GM12878 (cell line): ENCODE measurements around the gene RBM15B. TPM values are rescaled to one million over a fixed set of nuclear protein-coding genes. Genes with fewer than 3 reads are reported as not detected.

ENCODE experiments used
- ATF3 ChIP-seq: IDR thresholded peaks from 2 replicates; pipeline ENCODE4 v1.6.1; 2011; ENCODE audit warnings: low read depth, mild to moderate bottlenecking, low read length, moderate library complexity, borderline replicate concordance; ENCODE audit errors: extremely low read depth
- BHLHE40 ChIP-seq, 2 experiments: fragments of 450-650 bp in 1 of 2; IDR thresholded peaks; 2 replicates each; pipeline ENCODE4 v1.6.1; 2011 to 2017; ENCODE audit warnings: low read depth in 2 of 2, borderline replicate concordance in 1 of 2, improper control_type of control experiment in 1 of 2, low read length in 1 of 2, mild to moderate bottlenecking in 1 of 2
- CBX3 ChIP-seq: fragments of 200-600 bp; sonication (generic); IDR thresholded peaks from 2 replicates; pipeline ENCODE4 v1.6.1; 2016; ENCODE audit warnings: low read depth, borderline replicate concordance
- CEBPB ChIP-seq, 2 experiments: fragments of 150-350 bp in 1 of 2; IDR thresholded peaks; 2 replicates each; pipeline ENCODE4 v1.6.1; 2012 to 2014; ENCODE audit warnings: low read depth in 2 of 2, low read length in 2 of 2, borderline replicate concordance in 1 of 2, inconsistent platforms in 1 of 2
- CHD2 ChIP-seq: IDR thresholded peaks from 2 replicates; pipeline ENCODE4 v1.6.1; 2011; ENCODE audit warnings: low read depth, low read length, improper control_type of control experiment, borderline replicate concordance
- EP300 ChIP-seq, 2 experiments: fragments of 150-350 bp in 1 of 2; IDR thresholded peaks; 2 replicates each; pipeline ENCODE4 v1.6.1; 2011 to 2012; ENCODE audit warnings: low read depth in 2 of 2, low read length in 2 of 2, borderline replicate concordance in 1 of 2, improper control_type of control experiment in 1 of 2, inconsistent platforms in 1 of 2; ENCODE audit not compliant: control insufficient read depth in 1 of 2
- GABPA ChIP-seq: IDR thresholded peaks from 2 replicates; pipeline ENCODE4 v1.6.1; 2014; ENCODE audit warnings: antibody characterized with exemption, low read depth, mild to moderate bottlenecking, inconsistent platforms
- HCFC1 ChIP-seq: fragments of 150-350 bp; IDR thresholded peaks from 2 replicates; pipeline ENCODE4 v1.6.1; 2014; ENCODE audit warnings: low read length
- HDAC2 ChIP-seq: fragments of 200-600 bp; sonication (generic); IDR thresholded peaks from 2 replicates; pipeline ENCODE4 v1.6.1; 2017
- HDGF ChIP-seq: fragments of 450-650 bp; IDR thresholded peaks from 2 replicates; pipeline ENCODE4 v1.6.1; 2016; ENCODE audit warnings: antibody characterized with exemption
- IKZF1 ChIP-seq: fragments of 450-650 bp; conservative IDR thresholded peaks from 2 replicates; pipeline ENCODE4 v1.6.1; 2017; ENCODE audit warnings: antibody characterized with exemption, mild to moderate bottlenecking
- KDM1A ChIP-seq: fragments of 200-600 bp; sonication (generic); IDR thresholded peaks from 2 replicates; pipeline ENCODE4 v1.6.1; 2016; ENCODE audit warnings: borderline replicate concordance
- MEF2A ChIP-seq: IDR thresholded peaks from 2 replicates; pipeline ENCODE4 v1.6.1; 2011; ENCODE audit warnings: low read depth, mild to moderate bottlenecking, low read length, moderate library complexity; ENCODE audit not compliant: insufficient read depth
- MEF2B ChIP-seq: fragments of 450-650 bp; IDR thresholded peaks from 2 replicates; pipeline ENCODE4 v1.6.1; 2018; ENCODE audit warnings: mild to moderate bottlenecking, moderate library complexity; ENCODE audit not compliant: partially characterized antibody, poor library complexity, severe bottlenecking
- MLLT1 ChIP-seq: fragments of 450-650 bp; IDR thresholded peaks from 2 replicates; pipeline ENCODE4 v1.6.1; 2016; ENCODE audit warnings: mild to moderate bottlenecking
- MXI1 ChIP-seq: fragments of 150-350 bp; IDR thresholded peaks from 2 replicates; pipeline ENCODE4 v1.6.1; 2011; ENCODE audit warnings: low read depth, mild to moderate bottlenecking, inconsistent platforms, low read length, improper control_type of control experiment
- MYC ChIP-seq: IDR thresholded peaks from 2 replicates; pipeline ENCODE4 v1.6.1; 2011; ENCODE audit warnings: mild to moderate bottlenecking, low read length, moderate library complexity, inconsistent platforms; ENCODE audit not compliant: insufficient read depth, insufficient replicate concordance, insufficient read length, severe bottlenecking
- PAX5 ChIP-seq: IDR thresholded peaks from 2 replicates; pipeline ENCODE4 v1.6.1; 2011; ENCODE audit warnings: low read depth, low read length, borderline replicate concordance
- RUNX3 ChIP-seq: IDR thresholded peaks from 2 replicates; pipeline ENCODE4 v1.6.1; 2012; ENCODE audit warnings: low read length, inconsistent platforms
- SIX5 ChIP-seq: IDR thresholded peaks from 2 replicates; pipeline ENCODE4 v1.6.1; 2011; ENCODE audit warnings: mild to moderate bottlenecking, low read depth, low read length, moderate library complexity; ENCODE audit not compliant: severe bottlenecking
- SMAD1 ChIP-seq: fragments of 450-650 bp; IDR thresholded peaks from 2 replicates; pipeline ENCODE4 v1.6.1; 2018; ENCODE audit warnings: mild to moderate bottlenecking, low read depth; ENCODE audit not compliant: partially characterized antibody
- SREBF2 ChIP-seq: IDR thresholded peaks from 2 replicates; pipeline ENCODE4 v1.6.1; 2012; ENCODE audit warnings: mild to moderate bottlenecking, low read length
- TARDBP ChIP-seq: IDR thresholded peaks from 2 replicates; pipeline ENCODE4 v1.6.1; 2016; ENCODE audit warnings: borderline replicate concordance
- TCF12 ChIP-seq: IDR thresholded peaks from 2 replicates; pipeline ENCODE4 v1.6.1; 2011; ENCODE audit warnings: low read depth, mild to moderate bottlenecking, low read length
- USF2 ChIP-seq: IDR thresholded peaks from 2 replicates; pipeline ENCODE4 v1.6.1; 2011; ENCODE audit warnings: low read depth, low read length, improper control_type of control experiment, borderline replicate concordance
- ZBTB4 ChIP-seq: fragments of 450-650 bp; formaldehyde crosslinking; IDR thresholded peaks from 2 replicates; pipeline ENCODE4 v1.4.0; 2022; ENCODE audit warnings: mild to moderate bottlenecking, moderate library complexity
- polyA plus RNA-seq, 11 experiments: library from polyadenylated mRNA; depleted of rRNA in 4 of 11; unstranded in 6 of 11; stranded (reverse) in 5 of 11; fragments of >200 nt; fragmentation: Nextera tagmentation in 4 of 11; fragmentation: Illumina TruSeq in 1 of 11; extraction: Ambion mirVana in 4 of 11; extraction: Trizol in 1 of 11; gene quantifications; 1 replicate in 1 of 11; 2 replicates in 10 of 11; pipeline versions ENCODE4 v1.2.1 to v1.2.3, GENCODE V29; 2011 to 2016; ENCODE audit warnings: inconsistent platforms in 2 of 11, missing spikeins in 2 of 11, low read depth in 1 of 11
- total RNA-seq, 4 experiments: library from RNA; depleted of rRNA in 3 of 4; stranded (reverse); fragments of >200 nt in 3 of 4; fragmentation: Illumina TruSeq in 1 of 4; extraction: Trizol in 1 of 4; gene quantifications; 2 replicates each; pipeline versions ENCODE4 v1.2.1 to v1.2.3, GENCODE V29; 2013 to 2021

The RBM15B gene
- total and polyA plus RNA-seq, 10 of the 15 experiments (the other 5 are each of a cell fraction or from before 2014, with no cell fraction given) = 2.4 to 34.5 (median 19.1) TPM

GRCh38 chr3:51391075-51391565 is at the start of gene RBM15B (continued):
- TF ChIP-seq MLLT1 (no peak), MXI1 (peak; percentile 74), ZBTB4 (CRISPR knock-in tag) (no peak), SREBF2 (no peak), HCFC1 (peak; percentile 82), RUNX3 (peak; percentile 68; the same call in 1 of the 2 replicates), SMAD1 (no peak), CEBPB (IDR thresholded peaks at IDR 0.05; ENCODE audit: borderline replicate concordance in 1 of 2, low read depth in 2 of 2, low read length in 2 of 2) (no peak), MYC (no peak), PAX5 (peak; percentile 20; the same call in 1 of the 2 replicates), USF2 (peak; percentile 96), TCF12 (peak; percentile 43; the same call in 1 of the 2 replicates), GABPA (no peak), CBX3 (no peak), IKZF1 (peak; percentile 70), MEF2A (no peak), HDAC2 (no peak), CHD2 (peak; percentile 59; the same call in 1 of the 2 replicates), TARDBP (0 out of 2 replicates have a peak, but pooled peaks have one; percentile 21), KDM1A (no peak), ATF3 (peak; percentile 97), SIX5 (peak; percentile 47), HDGF (no peak), BHLHE40 (IDR thresholded peaks at IDR 0.05; ENCODE audit: borderline replicate concordance in 1 of 2, low read depth in 2 of 2, low read length in 1 of 2) (peak; percentile 74 to 95), EP300 (IDR thresholded peaks at IDR 0.05; ENCODE audit: borderline replicate concordance in 1 of 2, control insufficient read depth in 1 of 2, low read depth in 2 of 2, low read length in 2 of 2) (0 out of 4 replicates have a peak, but pooled peaks of 1 of the 2 experiments have one; percentile 12), MEF2B (no peak)
